Stimulated activated CD4-positive, alpha-beta T cell treated with anti-CD3 and anti-CD28 coated beads, Interleukin-12 subunit alpha, Interleukin-12 subunit beta, amount 100 ng/mL, for 24 hours (primary cell): ENCODE results near the gene ASB2.

Experiments used
- DNase-seq, 2 experiments: peaks; one replicate each; pipeline ENCODE4 v3.0.0-alpha.2; 2020; ENCODE audit warnings: low read depth in 2 of 2

ASB2 gene

GRCh38 chr14:93978735-93979134 lies 2.4 kb upstream of the ASB2 start:
- no peak for DNase-seq

GRCh38 chr14:93977790-93978581 lies 1.6 kb upstream of the ASB2 start:
- DNase-seq = peak; percentile 60 to 63

- DNase-seq = no peak
These were observed 801 bp upstream of the ASB2 start for GRCh38 chr14:93977171-93977570.

GRCh38 chr14:93975791-93976476 lies 436 bp downstream of the ASB2 start:
- DNase-seq = no peak

GRCh38 chr14:93974833-93975232 lies 1.5 kb downstream of the ASB2 start:
- DNase-seq = no peak

GRCh38 chr14:93974299-93974698 lies 2.1 kb downstream of the ASB2 start:
- DNase-seq = no peak

- no peak for DNase-seq
These were observed 2.8 kb downstream of the ASB2 start for GRCh38 chr14:93973607-93974006.

GRCh38 chr14:93972618-93973205 lies 3.7 kb downstream of the ASB2 start:
- DNase-seq = no peak

GRCh38 chr14:93971635-93972027 lies 4.7 kb downstream of the ASB2 start:
- DNase-seq = no peak

GRCh38 chr14:93970965-93971634 lies 5.3 kb downstream of the ASB2 start:
- DNase-seq = peak in 1 of 2 experiments; percentile 57

- peak in 1 of 2 experiments; percentile 52 for DNase-seq
These were observed 5.8 kb downstream of the ASB2 start for GRCh38 chr14:93970585-93970964.

- no peak for DNase-seq
These were observed 7.1 kb downstream of the ASB2 start for GRCh38 chr14:93969082-93969828.

- DNase-seq = no peak
These were observed 8.6 kb downstream of the ASB2 start for GRCh38 chr14:93967637-93968250.

- DNase-seq = no peak
These were observed 10.4 kb downstream of the ASB2 start for GRCh38 chr14:93965946-93966474.

- DNase-seq = no peak
These were observed 11.0 kb downstream of the ASB2 start for GRCh38 chr14:93965287-93965821.

- DNase-seq = no peak
These were observed 11.5 kb downstream of the ASB2 start for GRCh38 chr14:93964820-93965286.

- no peak for DNase-seq
These were observed 12.1 kb downstream of the ASB2 start for GRCh38 chr14:93964281-93964680.

- no peak for DNase-seq
These were observed 12.7 kb downstream of the ASB2 start for GRCh38 chr14:93963692-93964091.

- no peak for DNase-seq
These were observed 13.4 kb downstream of the ASB2 start for GRCh38 chr14:93962701-93963601.
